ENCODE data around the gene ABCG8. TPM values are rescaled to one million over a fixed set of nuclear protein-coding genes. Genes with fewer than 3 reads are reported as not detected.

ABCG8 gene
- total and polyA plus RNA-seq, 2 donors (not counting 3 experiments of a cell fraction or from before 2014, with no cell fraction given): not detected

- CTCF ChIA-PET: interaction anchor here (1.7 kb wide), 1 partner anchor 8 kb away, joined by 4 read pairs; no protein-coding TSS in a partner anchor
Observed at GRCh38 chr2:43898838-43899346, 60.1 kb downstream of the ABCG8 start.

GRCh38 chr2:43899589-43899988 is 60.8 kb downstream of the ABCG8 start:
- no peaks in the 10 kb centered on the region for H3K79me2 ChIP-seq (ENCODE audit: control insufficient read depth, insufficient read depth, low read length)
- intact Hi-C loops (cut with micrococcal nuclease) (no loop called here), dilution Hi-C loops (cut with MboI; ENCODE audit: extremely low pct_ligation_motif_present, low sequenced_read_pairs) (no loop called here)
- no peaks in the 10 kb centered on the region for H3K9me1 ChIP-seq (replicated peaks; ENCODE audit: control insufficient read depth, extremely low read depth, insufficient read depth, low read length)
- H3K9ac ChIP-seq (replicated peaks; ENCODE audit: extremely low read depth, insufficient read depth, low read length): no peak overlapping the region
- no peak overlapping the region for H3K4me2 ChIP-seq (ENCODE audit: insufficient read depth, low read length)
- no peak for DNase-seq (ENCODE audit: low read depth, low spot score)
- CTCF ChIA-PET: no interaction called here
- no peaks in the 10 kb centered on the region for H4K20me1 ChIP-seq (replicated peaks; ENCODE audit: control insufficient read depth, extremely low read depth, insufficient read depth, low read length)
- no peaks in the 10 kb centered on the region for H3K27me3 ChIP-seq (ENCODE audit: control insufficient read depth in 2 of 2, insufficient read depth in 2 of 2, low read length in 2 of 2)
- no peak for FAIRE-seq
- no peak overlapping the region for H3K4me3 ChIP-seq (replicated peaks in 1 of 3; ENCODE audit: insufficient read depth in 1 of 3, low read depth in 1 of 3, low read length in 3 of 3)
- H3K9me3 ChIP-seq (replicated peaks; ENCODE audit: control insufficient read depth, insufficient read depth, low read length): no peaks in the 10 kb centered on the region
- POLR2A ChIA-PET: no interaction called here
- no peaks in the 10 kb centered on the region for H3K4me1 ChIP-seq (ENCODE audit: control insufficient read depth, extremely low read depth, insufficient read depth, low read length)
- no peak overlapping the region for H3K27ac ChIP-seq (ENCODE audit: insufficient read depth, low read depth, low read length)
- peaks cover 4 to 9% of the 10 kb centered on the region in 2 experiments for H3K36me3 ChIP-seq (ENCODE audit: control insufficient read depth in 2 of 2, extremely low read depth in 1 of 2, insufficient read depth in 2 of 2, low read length in 2 of 2)
- BruUV-seq (replicated peaks): no TSS peak
- TF ChIP-seq MYC (IDR thresholded peaks at IDR 0.05; ENCODE audit: low read depth, low read length) (no peak), FOS (IDR thresholded peaks at IDR 0.05; ENCODE audit: borderline replicate concordance, insufficient read depth, low read length) (no peak), POLR2A (IDR thresholded peaks at IDR 0.05; ENCODE audit: low read depth, low read length) (no peak), EZH2 (IDR thresholded peaks at IDR 0.05; ENCODE audit: borderline replicate concordance, low read depth, low read length, severe bottlenecking) (no peak), CTCF (IDR thresholded peaks at IDR 0.05; ENCODE audit: extremely low read depth in 1 of 2, insufficient read depth in 1 of 2, low read depth in 1 of 2, low read length in 2 of 2) (no peak), GATA2 (IDR thresholded peaks at IDR 0.05; ENCODE audit: insufficient read depth, insufficient read length, low read depth, low read length) (no peak), MAX (IDR thresholded peaks at IDR 0.05; ENCODE audit: insufficient read depth, insufficient read length) (no peak), POLR2AphosphoS5 (IDR thresholded peaks at IDR 0.05; ENCODE audit: insufficient read depth, low read depth, low read length) (no peak), JUN (IDR thresholded peaks at IDR 0.05; ENCODE audit: borderline replicate concordance, insufficient read depth, insufficient read length, low read depth) (no peak)
- H2AFZ ChIP-seq (ENCODE audit: low read depth, low read length): no peak overlapping the region

More at GRCh38 chr2:43898838-43899346, 60.1 kb downstream of the ABCG8 start:
- TF ChIP-seq POLR2AphosphoS5 (IDR thresholded peaks at IDR 0.05; ENCODE audit: insufficient read depth, low read depth, low read length) (no peak), MAX (IDR thresholded peaks at IDR 0.05; ENCODE audit: insufficient read depth, insufficient read length) (no peak)
- FAIRE-seq: no peak
- H3K9me3 ChIP-seq (replicated peaks; ENCODE audit: control insufficient read depth, insufficient read depth, low read length): no peaks in the 10 kb centered on the region
- H3K9ac ChIP-seq (replicated peaks; ENCODE audit: extremely low read depth, insufficient read depth, low read length): no peak overlapping the region
- peaks cover 5 to 9% of the 10 kb centered on the region in 2 experiments for H3K36me3 ChIP-seq (ENCODE audit: control insufficient read depth in 2 of 2, extremely low read depth in 1 of 2, insufficient read depth in 2 of 2, low read length in 2 of 2)
- no peak for DNase-seq (ENCODE audit: low read depth, low spot score)
- no peaks in the 10 kb centered on the region for H4K20me1 ChIP-seq (replicated peaks; ENCODE audit: control insufficient read depth, extremely low read depth, insufficient read depth, low read length)
- H3K9me1 ChIP-seq (replicated peaks; ENCODE audit: control insufficient read depth, extremely low read depth, insufficient read depth, low read length): no peaks in the 10 kb centered on the region
- no peaks in the 10 kb centered on the region for H3K79me2 ChIP-seq (ENCODE audit: control insufficient read depth, insufficient read depth, low read length)
- BruUV-seq (replicated peaks): no TSS peak
- intact Hi-C loops (cut with micrococcal nuclease) (no loop called here), dilution Hi-C loops (cut with MboI; ENCODE audit: extremely low pct_ligation_motif_present, low sequenced_read_pairs) (no loop called here)
- no peaks in the 10 kb centered on the region for H3K4me1 ChIP-seq (ENCODE audit: control insufficient read depth, extremely low read depth, insufficient read depth, low read length)
- POLR2A ChIA-PET: no interaction called here
- H3K27me3 ChIP-seq (ENCODE audit: control insufficient read depth in 2 of 2, insufficient read depth in 2 of 2, low read length in 2 of 2): no peaks in the 10 kb centered on the region
- no peak overlapping the region for H3K4me2 ChIP-seq (ENCODE audit: insufficient read depth, low read length)
- no peak overlapping the region for H3K4me3 ChIP-seq (replicated peaks in 1 of 3; ENCODE audit: insufficient read depth in 1 of 3, low read depth in 1 of 3, low read length in 3 of 3)
- H3K27ac ChIP-seq (ENCODE audit: insufficient read depth, low read depth, low read length): no peak overlapping the region
- H2AFZ ChIP-seq (ENCODE audit: low read depth, low read length): no peak overlapping the region
